ENCODE results near the gene APLF. TPM values are rescaled to one million over a fixed set of nuclear protein-coding genes. Genes with fewer than 3 reads are reported as not detected.

APLF gene
- total RNA-seq, 2 experiments from 2014 or later = 2.9 to 3.5 TPM

DNA sequence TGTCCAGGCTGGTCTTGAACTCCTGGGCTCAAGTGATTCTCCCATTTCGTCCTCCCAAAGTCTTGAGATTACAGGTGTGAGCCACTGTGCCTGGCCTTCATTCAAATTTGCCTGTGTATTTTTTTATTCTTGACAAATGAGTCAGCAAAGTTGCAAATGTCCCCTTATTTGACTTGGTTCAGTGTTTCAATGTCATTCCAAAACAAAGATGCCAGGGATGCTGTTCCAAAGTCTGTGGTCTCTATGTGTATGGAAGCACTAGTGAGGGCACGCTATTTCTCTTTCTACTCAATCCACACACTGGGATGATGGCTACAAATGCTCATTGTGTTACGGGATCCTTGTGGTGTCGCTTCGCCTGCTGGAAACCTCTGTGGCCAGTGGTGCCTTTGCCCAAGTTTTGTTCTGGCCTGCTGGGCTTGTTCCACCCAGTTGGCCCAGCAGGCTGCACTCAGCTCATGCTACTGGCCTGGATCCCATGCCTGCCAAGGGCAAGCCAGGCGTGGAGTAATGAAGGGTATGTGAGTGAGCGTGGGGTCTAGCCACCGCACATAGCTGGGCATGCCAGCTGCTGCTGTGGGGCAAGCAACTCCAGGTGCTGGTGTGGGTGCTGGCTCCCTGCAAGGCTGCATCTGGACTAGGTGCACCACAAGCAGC, 35.9 kb upstream of the APLF start:
- H3K27ac Mint-ChIP-seq = no peak overlapping the region
- ATAC-seq (no peak), DNase-seq (no peak)
- no peaks in the 10 kb centered on the region for H3K36me3 Mint-ChIP-seq (ENCODE audit: low read depth)
- POLR2A ChIA-PET = no interaction called here
- H3K9me3 Mint-ChIP-seq = no peaks in the 10 kb centered on the region
- peaks cover 10% of the 10 kb centered on the region for H3K4me1 Mint-ChIP-seq (ENCODE audit: low read depth)
- CTCF ChIA-PET = interaction anchor here (1.3 to 1.9 kb wide), 2 partner anchors 10 to 16 kb away, joined by 3 to 12 read pairs; no protein-coding TSS in a partner anchor
- intact Hi-C loops (cut with micrococcal nuclease) = no loop called here
- TF ChIP-seq, protein P1, sequence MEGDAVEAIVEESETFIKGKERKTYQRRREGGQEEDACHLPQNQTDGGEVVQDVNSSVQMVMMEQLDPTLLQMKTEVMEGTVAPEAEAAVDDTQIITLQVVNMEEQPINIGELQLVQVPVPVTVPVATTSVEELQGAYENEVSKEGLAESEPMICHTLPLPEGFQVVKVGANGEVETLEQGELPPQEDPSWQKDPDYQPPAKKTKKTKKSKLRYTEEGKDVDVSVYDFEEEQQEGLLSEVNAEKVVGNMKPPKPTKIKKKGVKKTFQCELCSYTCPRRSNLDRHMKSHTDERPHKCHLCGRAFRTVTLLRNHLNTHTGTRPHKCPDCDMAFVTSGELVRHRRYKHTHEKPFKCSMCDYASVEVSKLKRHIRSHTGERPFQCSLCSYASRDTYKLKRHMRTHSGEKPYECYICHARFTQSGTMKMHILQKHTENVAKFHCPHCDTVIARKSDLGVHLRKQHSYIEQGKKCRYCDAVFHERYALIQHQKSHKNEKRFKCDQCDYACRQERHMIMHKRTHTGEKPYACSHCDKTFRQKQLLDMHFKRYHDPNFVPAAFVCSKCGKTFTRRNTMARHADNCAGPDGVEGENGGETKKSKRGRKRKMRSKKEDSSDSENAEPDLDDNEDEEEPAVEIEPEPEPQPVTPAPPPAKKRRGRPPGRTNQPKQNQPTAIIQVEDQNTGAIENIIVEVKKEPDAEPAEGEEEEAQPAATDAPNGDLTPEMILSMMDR (IDR thresholded peaks at IDR 0.05) = no peak
- no peaks in the 10 kb centered on the region for H3K27me3 Mint-ChIP-seq
- no peak overlapping the region for H3K4me3 Mint-ChIP-seq

DNA sequence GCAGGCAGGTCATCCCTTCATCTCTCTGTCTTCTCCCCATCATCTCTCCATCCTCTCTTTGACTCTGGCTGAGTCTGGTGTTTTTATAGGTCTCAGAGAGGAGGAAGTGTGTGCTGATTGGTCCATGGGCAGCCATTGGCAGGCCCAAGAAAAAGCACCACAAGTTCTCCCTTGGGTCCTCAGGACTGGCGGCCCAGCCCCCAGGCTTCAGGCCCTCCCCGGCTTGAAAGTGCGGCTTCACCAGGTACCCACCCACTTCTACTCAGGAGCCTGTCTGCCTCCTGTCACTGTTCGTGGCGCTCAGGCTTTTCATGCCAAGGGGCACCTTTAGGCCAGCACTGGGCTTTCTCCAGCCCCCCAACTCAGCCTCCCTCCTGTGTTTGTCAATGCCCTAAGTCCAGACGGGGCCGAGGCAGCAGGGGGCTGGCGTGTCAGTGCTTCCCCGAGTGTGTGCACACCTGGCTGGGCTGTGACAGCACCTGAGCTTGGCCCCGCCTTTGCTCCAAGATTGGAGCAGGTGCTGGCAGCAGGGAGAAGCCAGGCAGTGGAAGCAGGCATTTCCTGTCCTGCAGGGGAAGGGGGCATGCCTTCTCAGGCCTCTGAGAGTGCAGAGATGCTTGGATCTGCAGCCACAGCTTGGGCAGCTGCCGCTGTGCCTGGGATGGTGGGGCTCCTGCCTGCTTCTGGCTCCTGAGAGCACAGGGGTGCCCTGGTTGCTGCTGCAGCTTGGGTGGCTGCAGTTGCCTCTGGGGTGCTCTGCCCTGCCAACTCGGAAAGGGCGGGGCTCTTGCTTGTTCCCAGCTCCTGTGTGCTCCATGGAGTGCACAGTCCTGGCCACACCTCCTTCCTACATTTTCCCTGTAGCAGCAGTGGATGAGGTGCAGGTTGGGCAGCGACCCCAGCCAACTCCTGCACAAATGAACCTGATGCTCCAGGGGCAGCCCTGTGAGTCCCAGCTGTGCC, 34.4 kb upstream of the APLF start:
- no peak for ATAC-seq
- CTCF ChIA-PET = interaction anchor here (1.3 to 1.9 kb wide), 2 partner anchors 8 to 18 kb away, joined by 3 to 12 read pairs; no protein-coding TSS in a partner anchor
- no peak overlapping the region for H3K27ac Mint-ChIP-seq

DNA sequence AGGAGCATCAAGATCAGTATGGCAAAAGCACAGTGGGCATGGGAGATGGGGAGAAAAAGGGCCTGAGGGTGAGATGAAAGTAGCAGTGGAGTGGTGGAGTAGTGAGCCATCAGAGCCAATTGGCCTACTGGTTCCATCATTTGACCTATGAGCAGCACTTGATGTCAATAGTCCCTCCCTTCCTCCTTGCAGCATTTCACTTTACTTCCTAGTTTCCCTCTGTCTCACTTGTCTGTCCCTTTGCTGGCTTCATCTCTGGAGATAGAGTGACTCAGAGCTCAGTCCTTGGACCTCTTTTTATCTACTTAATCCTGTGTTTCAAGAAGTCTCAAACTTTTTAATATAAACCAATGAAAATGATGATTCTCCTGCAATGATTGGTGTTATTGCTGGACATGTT, 32.4 kb upstream of the APLF start:
- H3K9me3 Mint-ChIP-seq = no peaks in the 10 kb centered on the region
- ChIA-PET CTCF (no interaction called here), POLR2A (no interaction called here)
- ATAC-seq (no peak), DNase-seq (no peak)
- intact Hi-C loops (cut with micrococcal nuclease) = no loop called here
- no peak overlapping the region for H3K27ac Mint-ChIP-seq
- H3K4me3 Mint-ChIP-seq = no peak overlapping the region
- no peaks in the 10 kb centered on the region for H3K36me3 Mint-ChIP-seq (ENCODE audit: low read depth)
- no peaks in the 10 kb centered on the region for H3K4me1 Mint-ChIP-seq (ENCODE audit: low read depth)
- TF ChIP-seq, protein P1 (IDR thresholded peaks at IDR 0.05) = no peak
- H3K27me3 Mint-ChIP-seq = no peaks in the 10 kb centered on the region

More for the DNA sequence above, 34.4 kb upstream of the APLF start:
- Mint-ChIP-seq H3K4me1 (ENCODE audit: low read depth) (peaks cover 3% of the 10 kb centered on the region), H3K36me3 (ENCODE audit: low read depth) (no peaks in the 10 kb centered on the region), H3K4me3 (no peak overlapping the region), H3K9me3 (no peaks in the 10 kb centered on the region), H3K27me3 (no peaks in the 10 kb centered on the region)
- TF ChIP-seq, protein P1 (IDR thresholded peaks at IDR 0.05) = no peak
- intact Hi-C loops (cut with micrococcal nuclease) = no loop called here
- POLR2A ChIA-PET = no interaction called here
- DNase-seq = no peak

- H3K9me3 Mint-ChIP-seq = no peaks in the 10 kb centered on the region
- POLR2A ChIA-PET = no interaction called here
- H3K4me3 Mint-ChIP-seq = no peak overlapping the region
- no peaks in the 10 kb centered on the region for H3K36me3 Mint-ChIP-seq (ENCODE audit: low read depth)
- intact Hi-C loops (cut with micrococcal nuclease) = no loop called here
- CTCF ChIA-PET = interaction anchor here (1.2 to 1.6 kb wide), 3 partner anchors 28 to 313 kb away, joined by 3 to 6 read pairs (median 3); no protein-coding TSS in a partner anchor
- no peaks in the 10 kb centered on the region for H3K27me3 Mint-ChIP-seq
- no peak overlapping the region for H3K27ac Mint-ChIP-seq
- TF ChIP-seq, protein P1 (IDR thresholded peaks at IDR 0.05) = no peak
- peaks cover 6% of the 10 kb centered on the region for H3K4me1 Mint-ChIP-seq (ENCODE audit: low read depth)
- no peak for ATAC-seq
- DNase-seq = no peak
Measured at GRCh38 chr2:68435615-68436014, 31.8 kb upstream of the APLF start.
